ENCODE data around the gene GPATCH2L.

Gene GPATCH2L

DNA sequence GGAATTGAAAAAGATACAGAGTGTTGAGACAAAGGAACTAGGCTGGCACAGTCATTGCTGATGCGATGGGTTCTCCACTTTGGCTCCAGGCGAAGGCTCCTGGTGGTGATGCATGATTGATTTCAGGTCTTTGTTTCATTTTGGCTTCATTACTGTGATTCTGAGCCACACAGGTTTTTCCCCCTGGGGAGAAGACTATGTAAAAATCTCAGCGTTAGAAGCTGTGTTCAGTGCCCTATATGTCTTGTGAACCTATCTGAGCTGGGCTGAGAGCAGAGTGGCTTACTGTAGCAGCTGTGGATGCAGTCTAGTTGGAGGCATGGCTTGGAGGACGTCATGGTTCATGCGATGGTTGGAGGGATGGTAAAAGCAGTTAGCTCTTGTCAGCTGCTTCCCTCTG is 54.0 kb downstream of the GPATCH2L start:
- Histone ChIP-seq H3K79me2 (ENCODE audit: low read length) (no peaks in the 10 kb centered on the region), H3K4me1 (ENCODE audit: low read length) (no peaks in the 10 kb centered on the region), H3K9me2 (replicated peaks; ENCODE audit: insufficient read depth, low read length) (no peaks in the 10 kb centered on the region), H2AFZ (ENCODE audit: low read length) (no peak overlapping the region), H3K27me3 (replicated peaks; ENCODE audit: insufficient read depth, low read length) (no peaks in the 10 kb centered on the region), H3K4me2 (ENCODE audit: low read depth, low read length) (no peak overlapping the region), H3K4me3 (ENCODE audit: low read length) (no peak overlapping the region), H4K20me1 (ENCODE audit: insufficient read depth, low read length) (no peaks in the 10 kb centered on the region), H3F3A (ENCODE audit: insufficient read depth, low read length) (no peaks in the 10 kb centered on the region), H3K9ac (ENCODE audit: low read length) (no peak overlapping the region), H3K9me3 (replicated peaks; ENCODE audit: insufficient read depth, low read length) (no peaks in the 10 kb centered on the region), H3K27ac (ENCODE audit: low read length) (no peak overlapping the region), H3K36me3 (replicated peaks; ENCODE audit: insufficient read depth, low read length) (no peaks in the 10 kb centered on the region)
- TF ChIP-seq EZH2phosphoT487 (IDR thresholded peaks at IDR 0.05; ENCODE audit: low read length) (no peak), EZH2 (optimal IDR thresholded peaks at IDR 0.05; ENCODE audit: low read depth, low read length) (no peak)
- TF ChIP-seq, protein P1, sequence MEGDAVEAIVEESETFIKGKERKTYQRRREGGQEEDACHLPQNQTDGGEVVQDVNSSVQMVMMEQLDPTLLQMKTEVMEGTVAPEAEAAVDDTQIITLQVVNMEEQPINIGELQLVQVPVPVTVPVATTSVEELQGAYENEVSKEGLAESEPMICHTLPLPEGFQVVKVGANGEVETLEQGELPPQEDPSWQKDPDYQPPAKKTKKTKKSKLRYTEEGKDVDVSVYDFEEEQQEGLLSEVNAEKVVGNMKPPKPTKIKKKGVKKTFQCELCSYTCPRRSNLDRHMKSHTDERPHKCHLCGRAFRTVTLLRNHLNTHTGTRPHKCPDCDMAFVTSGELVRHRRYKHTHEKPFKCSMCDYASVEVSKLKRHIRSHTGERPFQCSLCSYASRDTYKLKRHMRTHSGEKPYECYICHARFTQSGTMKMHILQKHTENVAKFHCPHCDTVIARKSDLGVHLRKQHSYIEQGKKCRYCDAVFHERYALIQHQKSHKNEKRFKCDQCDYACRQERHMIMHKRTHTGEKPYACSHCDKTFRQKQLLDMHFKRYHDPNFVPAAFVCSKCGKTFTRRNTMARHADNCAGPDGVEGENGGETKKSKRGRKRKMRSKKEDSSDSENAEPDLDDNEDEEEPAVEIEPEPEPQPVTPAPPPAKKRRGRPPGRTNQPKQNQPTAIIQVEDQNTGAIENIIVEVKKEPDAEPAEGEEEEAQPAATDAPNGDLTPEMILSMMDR (IDR thresholded peaks at IDR 0.05; ENCODE audit: low read length) = no peak
- no peak for DNase-seq

DNA sequence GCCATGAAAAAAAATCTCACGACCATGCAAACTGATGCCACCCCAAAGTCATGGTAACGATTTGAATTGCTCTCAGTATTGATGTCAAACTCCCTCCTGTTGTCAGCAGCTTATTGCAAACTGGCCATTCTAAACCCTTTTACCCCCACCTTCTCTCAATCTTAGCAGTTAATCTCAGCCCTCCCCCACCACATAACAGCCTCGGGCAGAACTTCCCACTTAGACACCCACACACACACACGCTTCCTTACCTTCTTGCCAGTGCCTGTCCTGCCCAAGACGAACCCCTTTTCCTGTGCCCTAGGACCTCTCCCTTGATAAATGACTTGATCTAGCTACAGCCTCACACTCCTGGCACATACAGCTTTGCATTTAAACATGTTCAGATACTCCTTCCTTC is 56.6 kb downstream of the GPATCH2L start:
- Histone ChIP-seq H3K9ac (ENCODE audit: low read length) (no peak overlapping the region), H4K20me1 (ENCODE audit: insufficient read depth, low read length) (no peaks in the 10 kb centered on the region), H3F3A (ENCODE audit: insufficient read depth, low read length) (no peaks in the 10 kb centered on the region), H3K27me3 (replicated peaks; ENCODE audit: insufficient read depth, low read length) (no peaks in the 10 kb centered on the region), H3K36me3 (replicated peaks; ENCODE audit: insufficient read depth, low read length) (no peaks in the 10 kb centered on the region), H3K4me2 (ENCODE audit: low read depth, low read length) (no peak overlapping the region), H3K4me3 (ENCODE audit: low read length) (no peak overlapping the region), H3K27ac (ENCODE audit: low read length) (no peak overlapping the region), H3K9me2 (replicated peaks; ENCODE audit: insufficient read depth, low read length) (no peaks in the 10 kb centered on the region), H3K79me2 (ENCODE audit: low read length) (no peaks in the 10 kb centered on the region), H2AFZ (ENCODE audit: low read length) (no peak overlapping the region), H3K4me1 (ENCODE audit: low read length) (no peaks in the 10 kb centered on the region), H3K9me3 (replicated peaks; ENCODE audit: insufficient read depth, low read length) (no peaks in the 10 kb centered on the region)
- TF ChIP-seq EZH2 (optimal IDR thresholded peaks at IDR 0.05; ENCODE audit: low read depth, low read length) (no peak), EZH2phosphoT487 (IDR thresholded peaks at IDR 0.05; ENCODE audit: low read length) (no peak)
- TF ChIP-seq, protein P1 (IDR thresholded peaks at IDR 0.05; ENCODE audit: low read length) = no peak
- DNase-seq = no peak

DNA sequence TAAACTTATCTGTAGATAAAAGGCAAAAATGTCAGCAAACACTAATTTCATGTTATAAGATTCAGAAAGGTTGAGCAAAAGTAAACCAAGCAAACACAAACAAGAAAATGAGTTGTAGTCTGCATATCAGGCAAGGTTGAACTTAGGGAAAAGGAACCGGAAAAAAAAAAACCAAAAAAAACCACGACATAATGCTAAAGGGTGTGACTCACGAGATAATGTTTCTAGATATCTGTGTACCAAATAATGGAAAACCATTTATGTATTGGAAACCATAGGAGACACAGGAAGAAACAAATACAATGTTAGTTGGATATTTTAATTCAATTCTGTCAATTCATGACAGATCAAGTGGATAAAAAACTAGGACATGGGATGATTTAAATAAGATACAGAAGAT is 60.5 kb downstream of the GPATCH2L start:
- Histone ChIP-seq H3K36me3 (replicated peaks; ENCODE audit: insufficient read depth, low read length) (no peaks in the 10 kb centered on the region), H3K9ac (ENCODE audit: low read length) (no peak overlapping the region), H3K27me3 (replicated peaks; ENCODE audit: insufficient read depth, low read length) (no peaks in the 10 kb centered on the region), H3K9me3 (replicated peaks; ENCODE audit: insufficient read depth, low read length) (no peaks in the 10 kb centered on the region), H2AFZ (ENCODE audit: low read length) (no peak overlapping the region), H3K4me2 (ENCODE audit: low read depth, low read length) (no peak overlapping the region), H3K4me1 (ENCODE audit: low read length) (no peaks in the 10 kb centered on the region), H3K27ac (ENCODE audit: low read length) (no peak overlapping the region), H4K20me1 (ENCODE audit: insufficient read depth, low read length) (no peaks in the 10 kb centered on the region), H3K4me3 (ENCODE audit: low read length) (no peak overlapping the region), H3K79me2 (ENCODE audit: low read length) (no peaks in the 10 kb centered on the region), H3F3A (ENCODE audit: insufficient read depth, low read length) (no peaks in the 10 kb centered on the region), H3K9me2 (replicated peaks; ENCODE audit: insufficient read depth, low read length) (no peaks in the 10 kb centered on the region)
- DNase-seq = no peak
- TF ChIP-seq EZH2phosphoT487 (IDR thresholded peaks at IDR 0.05; ENCODE audit: low read length) (no peak), EZH2 (optimal IDR thresholded peaks at IDR 0.05; ENCODE audit: low read depth, low read length) (no peak)
- TF ChIP-seq, protein P1 (IDR thresholded peaks at IDR 0.05; ENCODE audit: low read length) = no peak
